ENCODE results near the gene PTRHD1.

Gene PTRHD1

GRCh38 chr2:24830351-24830750, 37.2 kb upstream of the PTRHD1 start:
- DNase-seq, result no peak

- DNase-seq, result no peak
Measured at GRCh38 chr2:24828238-24828996, 35.2 kb upstream of the PTRHD1 start.

GRCh38 chr2:24827321-24828237, 34.4 kb upstream of the PTRHD1 start:
- peak; percentile 73 for DNase-seq

- DNase-seq, result no peak
Measured at GRCh38 chr2:24826773-24827145, 33.6 kb upstream of the PTRHD1 start.

GRCh38 chr2:24825883-24826772, 32.9 kb upstream of the PTRHD1 start:
- DNase-seq, result no peak

- no peak for DNase-seq
Measured at GRCh38 chr2:24824966-24825882, 32.0 kb upstream of the PTRHD1 start.

GRCh38 chr2:24824071-24824588, 30.9 kb upstream of the PTRHD1 start:
- no peak for DNase-seq

- peak; percentile 18 for DNase-seq
Measured at GRCh38 chr2:24822049-24822706, 29.0 kb upstream of the PTRHD1 start.

- no peak for DNase-seq
Measured at GRCh38 chr2:24821433-24821891, 28.3 kb upstream of the PTRHD1 start.

GRCh38 chr2:24820598-24821432, 27.6 kb upstream of the PTRHD1 start:
- DNase-seq, result no peak

GRCh38 chr2:24820175-24820513, 27.0 kb upstream of the PTRHD1 start:
- no peak for DNase-seq

- no peak for DNase-seq
Measured at GRCh38 chr2:24819442-24820174, 26.4 kb upstream of the PTRHD1 start.

GRCh38 chr2:24818721-24819167, 25.6 kb upstream of the PTRHD1 start:
- no peak for DNase-seq

- DNase-seq, result no peak
Measured at GRCh38 chr2:24816884-24817283, 23.7 kb upstream of the PTRHD1 start.

- DNase-seq, result no peak
Measured at GRCh38 chr2:24816404-24816803, 23.2 kb upstream of the PTRHD1 start.

GRCh38 chr2:24815171-24815570, 22.0 kb upstream of the PTRHD1 start:
- no peak for DNase-seq

- no peak for DNase-seq
Measured at GRCh38 chr2:24814516-24814915, 21.3 kb upstream of the PTRHD1 start.

GRCh38 chr2:24813691-24814137, 20.5 kb upstream of the PTRHD1 start:
- DNase-seq, result no peak

- DNase-seq, result no peak
Measured at GRCh38 chr2:24809316-24810007, 16.3 kb upstream of the PTRHD1 start.
